ENCODE data around the gene ASCL5. TPM values are rescaled to one million over a fixed set of nuclear protein-coding genes. Genes with fewer than 3 reads are reported as not detected.
"Not testable (repeated sequence)": the region's sequence is repeated elsewhere in the genome, so short reads cannot be mapped to it uniquely, and the experiment has no call there.

Gene ASCL5
- not detected in 2 replicates for polyA plus RNA-seq (2014; cell fraction: cytosol; rRNA removed)
- polyA plus RNA-seq (2014; cell fraction: nucleus; rRNA removed): not detected in 2 replicates

- DNase-seq (ENCODE audit: low spot score): no peak
Measured at GRCh38 chr1:201126832-201127754, at the start of gene ASCL5. ASCL5 (minus strand) TSS chr1:201127184; CDS start chr1:201115372, 11,812 bp downstream.

- DNase-seq (ENCODE audit: low spot score): no peak
Measured at GRCh38 chr1:201175820-201176500, 49.0 kb upstream of the ASCL5 start.

- DNase-seq (ENCODE audit: low spot score): no peak
Measured at GRCh38 chr1:201173736-201174135, 46.8 kb upstream of the ASCL5 start.

- DNase-seq (ENCODE audit: low spot score): no peak
Measured at GRCh38 chr1:201172999-201173610, 46.1 kb upstream of the ASCL5 start.

- DNase-seq (ENCODE audit: low spot score): no peak
Measured at GRCh38 chr1:201172326-201172725, 45.3 kb upstream of the ASCL5 start.

GRCh38 chr1:201171063-201172036 lies 44.4 kb upstream of the ASCL5 start:
- peak; percentile 56 for DNase-seq (ENCODE audit: low spot score)

- DNase-seq (ENCODE audit: low spot score): peak; percentile 81
Measured at GRCh38 chr1:201170533-201171062, 43.6 kb upstream of the ASCL5 start.

- DNase-seq (ENCODE audit: low spot score): no peak
Measured at GRCh38 chr1:201169971-201170532, 43.1 kb upstream of the ASCL5 start.

GRCh38 chr1:201169203-201169602 lies 42.2 kb upstream of the ASCL5 start:
- DNase-seq (ENCODE audit: low spot score): no peak

GRCh38 chr1:201167041-201167991 lies 40.3 kb upstream of the ASCL5 start:
- DNase-seq (ENCODE audit: low spot score): no peak

GRCh38 chr1:201164645-201165044 lies 37.7 kb upstream of the ASCL5 start:
- DNase-seq (ENCODE audit: low spot score): peak; percentile 60

GRCh38 chr1:201163707-201164106 lies 36.7 kb upstream of the ASCL5 start:
- no peak for DNase-seq (ENCODE audit: low spot score)

GRCh38 chr1:201163036-201163435 lies 36.1 kb upstream of the ASCL5 start:
- not testable (repeated sequence) for DNase-seq (ENCODE audit: low spot score)

- DNase-seq (ENCODE audit: low spot score): no peak
Measured at GRCh38 chr1:201157949-201158348, 31.0 kb upstream of the ASCL5 start.

- DNase-seq (ENCODE audit: low spot score): no peak
Measured at GRCh38 chr1:201156819-201157218, 29.8 kb upstream of the ASCL5 start.

- no peak for DNase-seq (ENCODE audit: low spot score)
Measured at GRCh38 chr1:201156346-201156745, 29.4 kb upstream of the ASCL5 start.

GRCh38 chr1:201155354-201155753 lies 28.4 kb upstream of the ASCL5 start:
- no peak for DNase-seq (ENCODE audit: low spot score)

- peak; percentile 95 for DNase-seq (ENCODE audit: low spot score)
Measured at GRCh38 chr1:201154389-201155165, 27.6 kb upstream of the ASCL5 start, which contains the start of gene TMEM9. TMEM9 (minus strand) TSS chr1:201154474; CDS start chr1:201153923, 551 bp downstream.

Measured in SK-N-DZ (cell line).